GM12878 (cell line): Measurements from ENCODE around the gene PPP2R2D. TPM values are rescaled to one million over a fixed set of nuclear protein-coding genes. Genes with fewer than 3 reads are reported as not detected.

Experiments
- ATAC-seq: fragments of 200-7000 bp; cut with Tn5 transposase; 3 replicates; pipeline ENCODE4 v1.9.1; 2020; ENCODE audit warnings: mild to moderate bottlenecking, moderate library complexity
- BruUV-seq: library from RNA; stranded (reverse); fragments of 400-500 nt; replicated peaks from 2 replicates; lab custom pipeline; 2021; lab: Mats Ljungman, UMichigan
- CTCF ChIA-PET: fragments of 300-600 bp; sonication (Branson Sonifier 250); formaldehyde crosslinking; extraction: SDS; loops from one replicate; lab custom pipeline; 2021; ENCODE audit warnings: inconsistent platforms; lab: Yijun Ruan, JAX
- POLR2A ChIA-PET: fragments of 350-600 bp; formaldehyde crosslinking; extraction: SDS; loops from one replicate; lab custom pipeline; 2021; ENCODE audit warnings: inconsistent platforms; lab: Charles Lee
- RAD21 ChIA-PET: fragments of 300-600 bp; sonication (Branson Sonifier 250); formaldehyde crosslinking; loops from one replicate; lab custom pipeline; 2023; ENCODE audit warnings: antibody characterized with exemption; ENCODE audit not compliant: unreplicated experiment; lab: Charles Lee
- SMC1A ChIA-PET: fragments of 300-600 bp; sonication (Branson Sonifier 250); formaldehyde crosslinking; loops from one replicate; lab custom pipeline; 2023; ENCODE audit not compliant: unreplicated experiment, uncharacterized antibody; lab: Charles Lee
- DNase-seq: peaks from one replicate; pipeline ENCODE4 v3.0.0-alpha.2; 2011; ENCODE audit warnings: low read depth, low spot score
- FAIRE-seq: peaks from 3 replicates; lab custom pipeline; 2011; peaks lifted over from hg19 to GRCh38; lab: Jason Lieb, UNC
- H2AFZ ChIP-seq: 2 replicates; pipeline ENCODE4 v1.6.0; 2011; ENCODE audit warnings: low read depth, low read length, control low read depth; ENCODE audit not compliant: control insufficient read depth
- H3K27ac ChIP-seq: 2 replicates; pipeline ENCODE4 v1.5.1; 2011; ENCODE audit warnings: control low read depth; ENCODE audit not compliant: control insufficient read depth, insufficient read depth
- H3K27me3 ChIP-seq, 2 experiments: replicated peaks in 1 of 2; 2 replicates each; pipeline versions ENCODE4 v1.6.0 to v1.6.1; 2011; ENCODE audit warnings: low read length in 1 of 2; ENCODE audit not compliant: control insufficient read depth in 2 of 2, insufficient read depth in 2 of 2
- H3K36me3 ChIP-seq, 2 experiments: 2 replicates each; pipeline ENCODE4 v1.5.1; 2011; ENCODE audit warnings: low read length in 1 of 2; ENCODE audit not compliant: control insufficient read depth in 2 of 2, insufficient read depth in 2 of 2
- H3K4me1 ChIP-seq: 2 replicates; pipeline ENCODE4 v1.6.1; 2011; ENCODE audit warnings: mild to moderate bottlenecking, low read length, moderate library complexity, mixed read lengths; ENCODE audit not compliant: control insufficient read depth, insufficient read depth
- H3K4me2 ChIP-seq: 2 replicates; pipeline ENCODE4 v1.6.0; 2011; ENCODE audit warnings: control low read depth; ENCODE audit not compliant: control insufficient read depth, insufficient read depth
- H3K4me3 ChIP-seq: fragments of 200-600 bp; sonication (generic); 2 replicates; pipeline ENCODE4 v1.5.1; 2016
- H3K79me2 ChIP-seq: 2 replicates; pipeline ENCODE4 v1.6.0; 2011; ENCODE audit warnings: low read length; ENCODE audit not compliant: control insufficient read depth, insufficient read depth
- H3K9ac ChIP-seq: 2 replicates; pipeline ENCODE4 v1.8.0; 2011; ENCODE audit warnings: low read length, control low read depth, mixed read lengths; ENCODE audit not compliant: control insufficient read depth, insufficient read depth
- H3K9me3 ChIP-seq: replicated peaks from 3 replicates; pipeline ENCODE4 v1.5.1; 2011; ENCODE audit warnings: mild to moderate bottlenecking, low read length; ENCODE audit not compliant: control insufficient read depth, insufficient read depth
- H4K20me1 ChIP-seq: 2 replicates; pipeline ENCODE4 v1.6.0; 2011; ENCODE audit not compliant: control insufficient read depth, insufficient read depth
- ASH2L ChIP-seq: fragments of 300-600, 200-600 bp; sonication (generic); IDR thresholded peaks from 2 replicates; pipeline ENCODE4 v1.6.1; 2017; ENCODE audit warnings: low read depth, mild to moderate bottlenecking, borderline replicate concordance
- BHLHE40 ChIP-seq, 2 experiments: fragments of 450-650 bp in 1 of 2; IDR thresholded peaks; 2 replicates each; pipeline ENCODE4 v1.6.1; 2011 to 2017; ENCODE audit warnings: low read depth in 2 of 2, borderline replicate concordance in 1 of 2, improper control_type of control experiment in 1 of 2, low read length in 1 of 2, mild to moderate bottlenecking in 1 of 2
- CBX3 ChIP-seq: fragments of 200-600 bp; sonication (generic); IDR thresholded peaks from 2 replicates; pipeline ENCODE4 v1.6.1; 2016; ENCODE audit warnings: low read depth, borderline replicate concordance
- CUX1 ChIP-seq: IDR thresholded peaks from 2 replicates; pipeline ENCODE4 v1.6.1; 2012; ENCODE audit warnings: improper control_type of control experiment, low read depth, low read length; ENCODE audit not compliant: insufficient replicate concordance
- EGR1 ChIP-seq, 2 experiments: IDR thresholded peaks; 1 replicate in 1 of 2; 2 replicates in 1 of 2; pipeline ENCODE4 v1.6.1; 2011 to 2012; ENCODE audit warnings: low read depth in 2 of 2, low read length in 2 of 2, borderline replicate concordance in 1 of 2, mild to moderate bottlenecking in 1 of 2, moderate library complexity in 1 of 2
- FOXK2 ChIP-seq: fragments of 450-650 bp; IDR thresholded peaks from 2 replicates; pipeline ENCODE4 v1.6.1; 2017; ENCODE audit warnings: mild to moderate bottlenecking, moderate library complexity
- FOXM1 ChIP-seq: IDR thresholded peaks from 2 replicates; pipeline ENCODE4 v1.6.1; 2012; ENCODE audit warnings: low read depth, mild to moderate bottlenecking, inconsistent platforms, low read length, moderate library complexity
- IKZF2 ChIP-seq, 2 experiments: fragments of 450-650 bp; IDR thresholded peaks; 2 replicates each; pipeline ENCODE4 v1.6.1; 2017; ENCODE audit warnings: mild to moderate bottlenecking in 2 of 2, moderate library complexity in 2 of 2
- PAX5 ChIP-seq: IDR thresholded peaks from 2 replicates; pipeline ENCODE4 v1.6.1; 2011; ENCODE audit warnings: low read depth, low read length, borderline replicate concordance
- POLR2A ChIP-seq: IDR thresholded peaks from 2 replicates; pipeline ENCODE4 v1.6.1; 2011; ENCODE audit warnings: low read depth, mild to moderate bottlenecking, low read length
- RB1 ChIP-seq: fragments of 450-650 bp; formaldehyde crosslinking; IDR thresholded peaks from 2 replicates; pipeline ENCODE4 v1.6.1; 2017; ENCODE audit warnings: mild to moderate bottlenecking, borderline replicate concordance
- SMC3 ChIP-seq: IDR thresholded peaks from 2 replicates; pipeline ENCODE4 v1.6.1; 2011; ENCODE audit warnings: low read length, improper control_type of control experiment, borderline replicate concordance
- STAT3 ChIP-seq: IDR thresholded peaks from 2 replicates; pipeline ENCODE4 v1.6.1; 2011; ENCODE audit warnings: low read depth, low read length, improper control_type of control experiment
- YY1 ChIP-seq: IDR thresholded peaks from 2 replicates; pipeline ENCODE4 v1.6.1; 2011; ENCODE audit warnings: low read depth, mild to moderate bottlenecking, low read length
- ZNF384 ChIP-seq: IDR thresholded peaks from 2 replicates; pipeline ENCODE4 v1.6.1; 2012; ENCODE audit warnings: low read depth, mild to moderate bottlenecking, low read length, improper control_type of control experiment, borderline replicate concordance
- WGBS: methylation state at CpG from one replicate; pipeline ENCODE4 v1.1.6; 2016; ENCODE audit warnings: low lambda C conversion rate; ENCODE audit not compliant: insufficient replicate concordance, insufficient coverage; ENCODE audit errors: missing lambda C conversion rate; 5-methylcytosine and 5-hydroxymethylcytosine counted together
- in situ Hi-C: fragments of 300-500 bp; cut with MboI; formaldehyde crosslinking; loops from 9 replicates; pipeline ENCODE4 v1.14.3; 2018; ENCODE audit warnings: mixed read lengths
- intact Hi-C: fragments of 100-400 bp; cut with micrococcal nuclease; formaldehyde crosslinking; loops from one replicate; pipeline ENCODE4 v1.14.2; 2022; ENCODE audit not compliant: unreplicated experiment
- polyA plus RNA-seq, 11 experiments: library from polyadenylated mRNA; depleted of rRNA in 4 of 11; unstranded in 6 of 11; stranded (reverse) in 5 of 11; fragments of >200 nt; fragmentation: Nextera tagmentation in 4 of 11; fragmentation: Illumina TruSeq in 1 of 11; extraction: Ambion mirVana in 4 of 11; extraction: Trizol in 1 of 11; gene quantifications; 1 replicate in 1 of 11; 2 replicates in 10 of 11; pipeline versions ENCODE4 v1.2.1 to v1.2.3, GENCODE V29; 2011 to 2016; ENCODE audit warnings: inconsistent platforms in 2 of 11, missing spikeins in 2 of 11, low read depth in 1 of 11
- total RNA-seq, 4 experiments: library from RNA; depleted of rRNA in 3 of 4; stranded (reverse); fragments of >200 nt in 3 of 4; fragmentation: Illumina TruSeq in 1 of 4; extraction: Trizol in 1 of 4; gene quantifications; 2 replicates each; pipeline versions ENCODE4 v1.2.1 to v1.2.3, GENCODE V29; 2013 to 2021

The PPP2R2D gene
- total and polyA plus RNA-seq, 10 of the 15 experiments (the other 5 are each of a cell fraction or from before 2014, with no cell fraction given), result 2.8 to 41.9 (median 21.8) TPM

- Histone ChIP-seq H3K4me2 (no peak overlapping the region), H3K36me3 (no peaks in the 10 kb centered on the region), H3K79me2 (no peaks in the 10 kb centered on the region), H3K9me3 (no peaks in the 10 kb centered on the region; the same call in 2 of the 3 replicates), H3K9ac (no peak overlapping the region), H3K27ac (no peak overlapping the region), H3K4me3 (no peak overlapping the region), H3K27me3 (no peaks in the 10 kb centered on the region), H2AFZ (no peak overlapping the region), H3K4me1 (no peaks in the 10 kb centered on the region), H4K20me1 (no peaks in the 10 kb centered on the region)
- ChIA-PET POLR2A (no interaction called here), SMC1A (no interaction called here), CTCF (no interaction called here), RAD21 (interaction anchor here (0.6 kb wide), 1 partner anchor 27 kb away, joined by 3 read pairs; no protein-coding TSS in a partner anchor)
- 45% methylated on average over 16 of the region's 22 CpGs for WGBS
- no TSS peak for BruUV-seq
- in situ Hi-C loops (no loop called here), intact Hi-C loops (no loop called here)
- no peak for FAIRE-seq
- no peak for TF ChIP-seq BHLHE40 (IDR thresholded peaks at IDR 0.05; ENCODE audit: borderline replicate concordance in 1 of 2, low read depth in 2 of 2, low read length in 1 of 2)
- no peak for TF ChIP-seq POLR2A
- no peak for TF ChIP-seq EGR1 (IDR thresholded peaks at IDR 0.05; ENCODE audit: borderline replicate concordance in 1 of 2, low read depth in 2 of 2, low read length in 2 of 2)
- no peak for TF ChIP-seq CUX1
- no peak for TF ChIP-seq CBX3
- no peak for TF ChIP-seq FOXM1
- TF ChIP-seq ZNF384, result no peak
- TF ChIP-seq YY1, result no peak
- no peak for TF ChIP-seq RB1
- no peak for TF ChIP-seq FOXK2
- no peak for TF ChIP-seq ASH2L
- no peak for TF ChIP-seq IKZF2 (IDR thresholded peaks at IDR 0.05)
- no peak for TF ChIP-seq PAX5
- TF ChIP-seq STAT3, result no peak
- TF ChIP-seq SMC3, result no peak
- no peak for DNase-seq
- ATAC-seq, result no peak
Observed at GRCh38 chr10:131854579-131855335, 46.1 kb upstream of the PPP2R2D start.
